GM11168 (cell line): ENCODE results near the gene CRTAP.
"Not testable (repeated sequence)": the region's sequence is repeated elsewhere in the genome, so short reads cannot be mapped to it uniquely, and the experiment has no call there.

Source experiments
- in situ Hi-C: fragments of 300-500 bp; cut with MboI; formaldehyde crosslinking; loops from one replicate; pipeline ENCODE4 v1.12.0; 2022; ENCODE audit warnings: low sequenced_read_pairs; ENCODE audit not compliant: unreplicated experiment

The CRTAP gene

GRCh38 chr3:33167716-33168336 lies 54.0 kb downstream of the CRTAP start:
- in situ Hi-C loops, result no loop called here

- in situ Hi-C loops, result no loop called here
These were observed 56.7 kb downstream of the CRTAP start for GRCh38 chr3:33170531-33170930.

- in situ Hi-C loops, result no loop called here
These were observed 57.8 kb downstream of the CRTAP start for GRCh38 chr3:33171580-33171979.

GRCh38 chr3:33173103-33173502 lies 59.3 kb downstream of the CRTAP start:
- in situ Hi-C loops, result no loop called here

- in situ Hi-C loops, result no loop called here
These were observed 59.9 kb downstream of the CRTAP start for GRCh38 chr3:33173672-33174071.

GRCh38 chr3:33174095-33174494 lies 60.3 kb downstream of the CRTAP start:
- in situ Hi-C loops, result no loop called here

- in situ Hi-C loops, result no loop called here
These were observed 61.0 kb downstream of the CRTAP start for GRCh38 chr3:33174711-33175414.

- in situ Hi-C loops, result no loop called here
These were observed 65.3 kb downstream of the CRTAP start for GRCh38 chr3:33179132-33179531.

- in situ Hi-C loops, result no loop called here
These were observed 67.4 kb downstream of the CRTAP start for GRCh38 chr3:33181229-33181628.

GRCh38 chr3:33181641-33182040 lies 67.8 kb downstream of the CRTAP start:
- in situ Hi-C loops, result not testable (repeated sequence)

- in situ Hi-C loops, result no loop called here
These were observed 71.0 kb downstream of the CRTAP start for GRCh38 chr3:33184863-33185262.

GRCh38 chr3:33186524-33187367 lies 72.9 kb downstream of the CRTAP start:
- in situ Hi-C loops, result no loop called here

- in situ Hi-C loops, result no loop called here
These were observed 73.5 kb downstream of the CRTAP start for GRCh38 chr3:33187368-33187634.

- in situ Hi-C loops, result no loop called here
These were observed 80.5 kb downstream of the CRTAP start for GRCh38 chr3:33194303-33194702.

GRCh38 chr3:33196538-33196937 lies 82.7 kb downstream of the CRTAP start:
- in situ Hi-C loops, result no loop called here
